Jurkat, Clone E6-1 (cell line): ENCODE measurements around the gene HINT1. TPM values are rescaled to one million over a fixed set of nuclear protein-coding genes. Genes with fewer than 3 reads are reported as not detected.
"Not testable (repeated sequence)": the region's sequence is repeated elsewhere in the genome, so short reads cannot be mapped to it uniquely, and the experiment has no call there.

Experiments
- DNase-seq: peaks from one replicate; pipeline ENCODE4 v3.0.0-alpha.2; 2011; ENCODE audit warnings: low read depth, low spot score
- H3K4me3 ChIP-seq: 2 replicates; pipeline ENCODE4 v1.5.1; 2011; ENCODE audit warnings: mild to moderate bottlenecking, low read length, control low read depth, moderate library complexity
- polyA plus RNA-seq: library from polyadenylated mRNA; unstranded; fragments of >200 nt; gene quantifications from one replicate; pipeline ENCODE4 v1.2.1, GENCODE V29; 2012; ENCODE audit warnings: missing spikeins; ENCODE audit not compliant: insufficient read length, insufficient read depth

The HINT1 gene
- 717 TPM for polyA plus RNA-seq

- peak within 1 kb of the TSS; percentile 87 for H3K4me3 ChIP-seq
- peak; percentile 89 for DNase-seq
Observed at GRCh38 chr5:131165119-131165727, at the start of gene HINT1. Gene HINT1 (minus strand): TSS chr5:131165256. CDS start chr5:131165205, 51 bp downstream.

- no peak for DNase-seq
- no peak overlapping the region for H3K4me3 ChIP-seq
Observed at GRCh38 chr5:131214609-131215227, 49.7 kb upstream of the HINT1 start.

- DNase-seq = no peak
- no peak overlapping the region for H3K4me3 ChIP-seq
Observed at GRCh38 chr5:131212471-131213021, 47.5 kb upstream of the HINT1 start.

GRCh38 chr5:131211669-131212068 lies 46.6 kb upstream of the HINT1 start:
- H3K4me3 ChIP-seq = no peak overlapping the region
- no peak for DNase-seq

- peak overlapping the region; percentile 38 for H3K4me3 ChIP-seq
- DNase-seq = no peak
Observed at GRCh38 chr5:131210151-131210510, 45.1 kb upstream of the HINT1 start.

- H3K4me3 ChIP-seq = peak overlapping the region; percentile 38
- peak; percentile 99 for DNase-seq
Observed at GRCh38 chr5:131209506-131210150, 44.6 kb upstream of the HINT1 start.

GRCh38 chr5:131209175-131209505 lies 44.1 kb upstream of the HINT1 start:
- DNase-seq = no peak
- H3K4me3 ChIP-seq = peak overlapping the region; percentile 11

GRCh38 chr5:131206772-131207171 lies 41.7 kb upstream of the HINT1 start:
- no peak overlapping the region for H3K4me3 ChIP-seq
- DNase-seq = no peak

GRCh38 chr5:131206061-131206460 lies 41.0 kb upstream of the HINT1 start:
- DNase-seq = no peak

GRCh38 chr5:131204964-131205363 lies 39.9 kb upstream of the HINT1 start:
- H3K4me3 ChIP-seq = no peak overlapping the region
- DNase-seq = no peak

More at GRCh38 chr5:131206061-131206460, 41.0 kb upstream of the HINT1 start:
- no peak overlapping the region for H3K4me3 ChIP-seq

- no peak overlapping the region for H3K4me3 ChIP-seq
- DNase-seq = no peak
Observed at GRCh38 chr5:131200560-131200959, 35.5 kb upstream of the HINT1 start.

GRCh38 chr5:131198625-131199024 lies 33.6 kb upstream of the HINT1 start:
- no peak for DNase-seq
- no peak overlapping the region for H3K4me3 ChIP-seq

- DNase-seq = no peak
- H3K4me3 ChIP-seq = no peak overlapping the region
Observed at GRCh38 chr5:131196331-131196730, 31.3 kb upstream of the HINT1 start.

GRCh38 chr5:131195696-131196095 lies 30.6 kb upstream of the HINT1 start:
- DNase-seq = no peak
- no peak overlapping the region for H3K4me3 ChIP-seq

GRCh38 chr5:131194725-131195124 lies 29.7 kb upstream of the HINT1 start:
- no peak overlapping the region for H3K4me3 ChIP-seq
- DNase-seq = no peak

- not testable (repeated sequence) for DNase-seq, H3K4me3 ChIP-seq
Observed at GRCh38 chr5:131193897-131194296, 28.8 kb upstream of the HINT1 start.

- no peak overlapping the region for H3K4me3 ChIP-seq
- DNase-seq = no peak
Observed at GRCh38 chr5:131193106-131193505, 28.1 kb upstream of the HINT1 start.

GRCh38 chr5:131186561-131187256 lies 21.7 kb upstream of the HINT1 start:
- DNase-seq = no peak
- no peak overlapping the region for H3K4me3 ChIP-seq

GRCh38 chr5:131185523-131186104 lies 20.6 kb upstream of the HINT1 start:
- no peak overlapping the region for H3K4me3 ChIP-seq
- no peak for DNase-seq
